Measurements from ENCODE around the gene METTL23.

DNA sequence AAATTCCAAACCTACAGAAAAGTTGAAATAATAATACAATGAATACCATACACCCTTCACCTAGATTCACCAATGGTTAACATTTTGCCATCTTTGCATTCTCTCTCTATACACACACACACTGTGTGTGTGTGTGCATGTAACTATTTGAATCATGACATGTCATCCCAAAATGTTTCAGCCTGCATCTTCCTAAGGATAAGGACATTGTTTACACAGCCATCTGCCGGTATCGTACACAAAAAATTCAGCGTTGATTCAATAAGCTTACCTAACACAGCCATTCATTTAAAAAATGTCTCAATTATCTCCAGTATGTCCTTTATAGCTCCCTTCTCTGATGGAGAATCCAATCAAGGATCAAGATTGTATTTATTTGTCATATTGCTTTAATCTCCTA is 19.8 kb upstream of the METTL23 start:
- TF ChIP-seq, protein P1, sequence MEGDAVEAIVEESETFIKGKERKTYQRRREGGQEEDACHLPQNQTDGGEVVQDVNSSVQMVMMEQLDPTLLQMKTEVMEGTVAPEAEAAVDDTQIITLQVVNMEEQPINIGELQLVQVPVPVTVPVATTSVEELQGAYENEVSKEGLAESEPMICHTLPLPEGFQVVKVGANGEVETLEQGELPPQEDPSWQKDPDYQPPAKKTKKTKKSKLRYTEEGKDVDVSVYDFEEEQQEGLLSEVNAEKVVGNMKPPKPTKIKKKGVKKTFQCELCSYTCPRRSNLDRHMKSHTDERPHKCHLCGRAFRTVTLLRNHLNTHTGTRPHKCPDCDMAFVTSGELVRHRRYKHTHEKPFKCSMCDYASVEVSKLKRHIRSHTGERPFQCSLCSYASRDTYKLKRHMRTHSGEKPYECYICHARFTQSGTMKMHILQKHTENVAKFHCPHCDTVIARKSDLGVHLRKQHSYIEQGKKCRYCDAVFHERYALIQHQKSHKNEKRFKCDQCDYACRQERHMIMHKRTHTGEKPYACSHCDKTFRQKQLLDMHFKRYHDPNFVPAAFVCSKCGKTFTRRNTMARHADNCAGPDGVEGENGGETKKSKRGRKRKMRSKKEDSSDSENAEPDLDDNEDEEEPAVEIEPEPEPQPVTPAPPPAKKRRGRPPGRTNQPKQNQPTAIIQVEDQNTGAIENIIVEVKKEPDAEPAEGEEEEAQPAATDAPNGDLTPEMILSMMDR (IDR thresholded peaks at IDR 0.05; ENCODE audit: insufficient read depth, low read length, poor library complexity, severe bottlenecking), result no peak
- TF ChIP-seq EZH2phosphoT487 (conservative IDR thresholded peaks at IDR 0.05; ENCODE audit: low read length), result no peak
